ENCODE measurements around the gene WBP2.

WBP2 gene

GRCh38 chr17:75855310-75856061 is at the start of gene WBP2:
TSS of gene WBP2 (minus strand) at chr17:75855335. CDS start at chr17:75855297, 38 bp downstream.
- peak; percentile 99 to 100 for DNase-seq

- no peak for DNase-seq
Observed at GRCh38 chr17:75902406-75902805, 47.3 kb upstream of the WBP2 start.

- DNase-seq = no peak
Observed at GRCh38 chr17:75901727-75902126, 46.6 kb upstream of the WBP2 start.

- no peak for DNase-seq
Observed at GRCh38 chr17:75900691-75901533, 45.8 kb upstream of the WBP2 start.

GRCh38 chr17:75899767-75900468 is 44.8 kb upstream of the WBP2 start:
- no peak for DNase-seq

GRCh38 chr17:75899353-75899752 is 44.2 kb upstream of the WBP2 start:
- DNase-seq = no peak

GRCh38 chr17:75898791-75899190 is 43.7 kb upstream of the WBP2 start:
- no peak for DNase-seq

- DNase-seq = no peak
Observed at GRCh38 chr17:75898065-75898464, 42.9 kb upstream of the WBP2 start.

- DNase-seq = no peak
Observed at GRCh38 chr17:75897160-75898019, 42.3 kb upstream of the WBP2 start.

GRCh38 chr17:75896415-75897159 is 41.5 kb upstream of the WBP2 start, which contains the start of gene TRIM65:
TSS of gene TRIM65 (minus strand) at chr17:75896951. CDS start at chr17:75896937, 14 bp downstream.
- DNase-seq = peak in 1 of 2 experiments; percentile 19

GRCh38 chr17:75895370-75896155 is 40.4 kb upstream of the WBP2 start:
- DNase-seq = no peak

GRCh38 chr17:75894049-75894733 is 39.1 kb upstream of the WBP2 start:
- DNase-seq = no peak

- no peak for DNase-seq
Observed at GRCh38 chr17:75893305-75894048, 38.3 kb upstream of the WBP2 start.

- DNase-seq = no peak
Observed at GRCh38 chr17:75892556-75893224, 37.6 kb upstream of the WBP2 start.

GRCh38 chr17:75891605-75892555 is 36.7 kb upstream of the WBP2 start:
- DNase-seq = no peak

- DNase-seq = no peak
Observed at GRCh38 chr17:75891022-75891604, 36.0 kb upstream of the WBP2 start.

GRCh38 chr17:75889454-75889853 is 34.3 kb upstream of the WBP2 start:
- no peak for DNase-seq
